GM18508 (cell line): Measurements from ENCODE around the gene MYOM1.

Experiments used
- ATAC-seq: cut with Tn5 transposase; IDR thresholded peaks from one replicate; pipeline ENCODE4 v1.9.1; 2021; ENCODE audit warnings: moderate number of reproducible peaks; ENCODE audit not compliant: insufficient read depth, unreplicated experiment

Gene MYOM1

DNA sequence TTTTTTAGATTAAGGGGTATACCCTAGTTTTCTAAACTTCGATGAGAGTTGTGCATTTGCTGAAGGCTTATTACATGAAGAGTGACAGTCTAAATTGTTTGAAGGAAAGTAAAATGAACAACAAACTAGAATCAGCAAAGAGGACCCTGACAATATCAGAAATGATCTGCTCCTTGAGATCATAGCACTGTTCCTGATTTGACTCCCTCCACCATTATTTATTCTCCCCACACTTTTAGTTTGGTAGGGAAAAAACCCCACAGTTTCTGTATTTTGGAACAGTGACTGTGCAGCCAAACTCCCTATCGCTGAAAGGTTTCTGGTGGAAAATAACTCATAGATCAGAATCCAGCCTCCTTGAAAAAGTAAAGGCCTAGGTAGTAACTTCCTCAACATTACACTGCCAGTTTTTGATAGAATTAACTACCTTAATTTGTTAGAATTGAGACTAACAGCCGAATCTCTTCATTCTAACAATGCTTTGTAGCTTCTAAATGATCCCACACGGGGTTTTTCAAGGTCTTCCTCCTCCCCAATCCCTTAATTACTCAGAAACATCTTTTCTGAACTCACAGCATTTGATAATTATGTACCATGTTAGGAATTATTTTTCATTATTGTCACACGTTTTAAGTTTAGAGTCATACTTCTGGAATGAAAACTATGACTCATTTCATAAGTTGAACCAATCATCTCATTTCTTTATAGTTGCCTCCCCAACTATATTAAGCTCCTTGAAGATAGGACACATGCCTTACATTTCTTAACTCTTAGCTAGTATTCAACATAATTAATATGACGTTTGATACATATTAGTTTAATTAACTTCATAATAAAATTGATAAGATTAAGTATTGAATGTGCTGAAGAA lies 30.7 kb upstream of the MYOM1 start:
- no peak for ATAC-seq

DNA sequence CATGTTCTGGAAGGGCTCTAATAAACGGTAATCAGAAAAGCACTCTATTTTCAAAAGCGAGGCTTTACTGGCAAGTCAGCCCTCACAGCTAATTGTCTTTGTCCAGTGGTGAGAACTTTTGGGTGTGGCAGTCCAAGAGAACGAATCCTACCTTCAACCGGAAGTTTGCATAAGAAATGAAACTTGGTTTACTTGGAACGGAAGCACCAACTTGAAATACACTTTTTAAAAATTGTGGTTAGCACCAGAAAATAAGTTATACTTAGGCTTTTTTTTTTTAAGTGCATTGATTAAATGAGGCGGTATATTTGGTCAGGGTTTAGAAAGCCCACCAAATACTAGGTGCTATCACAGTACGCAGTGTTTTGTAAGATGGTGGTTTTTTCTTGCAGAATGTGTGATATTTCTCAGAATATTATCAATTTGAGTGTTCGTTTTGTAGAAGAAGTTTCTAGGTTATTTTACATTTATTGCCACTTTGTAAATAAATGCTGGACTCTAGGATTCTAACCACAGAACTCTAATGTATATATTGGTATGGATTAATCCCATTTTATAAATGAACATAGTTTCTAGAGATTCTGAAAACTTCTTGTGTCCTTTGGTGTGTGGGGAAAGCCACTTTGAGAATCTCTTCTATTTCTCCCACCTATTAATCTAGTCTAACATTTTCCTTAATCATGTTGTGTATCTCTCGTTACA lies 29.0 kb upstream of the MYOM1 start:
- no peak for ATAC-seq

DNA sequence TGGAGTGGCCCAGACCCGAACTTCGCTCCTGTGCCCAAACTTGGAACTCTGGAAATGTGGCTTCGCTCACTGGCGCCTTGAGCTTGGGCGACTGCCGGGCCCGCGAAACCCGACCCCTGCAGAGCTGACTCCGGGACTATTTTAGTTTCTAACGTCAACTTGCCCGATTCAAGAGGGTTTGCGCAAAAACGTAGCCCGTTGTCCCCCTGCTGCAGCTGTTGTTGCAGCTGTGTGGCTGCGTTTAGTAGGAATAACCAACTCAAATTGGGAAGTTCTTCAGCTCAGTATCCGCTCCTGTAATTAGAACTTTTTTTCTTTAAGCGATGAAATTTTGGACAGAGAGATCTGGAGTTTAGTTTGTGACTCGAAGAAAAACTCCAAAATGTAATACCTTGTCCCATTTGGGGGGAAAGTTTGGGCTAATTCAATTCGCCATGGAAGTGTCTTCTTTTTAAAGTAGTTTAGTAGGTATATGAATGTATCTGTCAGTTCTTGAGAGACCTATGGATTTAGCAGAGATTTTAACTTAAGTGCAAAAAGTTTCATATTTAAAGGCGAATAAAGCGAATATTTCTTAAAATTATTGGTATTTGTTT lies 28.4 kb upstream of the MYOM1 start:
- no peak for ATAC-seq

DNA sequence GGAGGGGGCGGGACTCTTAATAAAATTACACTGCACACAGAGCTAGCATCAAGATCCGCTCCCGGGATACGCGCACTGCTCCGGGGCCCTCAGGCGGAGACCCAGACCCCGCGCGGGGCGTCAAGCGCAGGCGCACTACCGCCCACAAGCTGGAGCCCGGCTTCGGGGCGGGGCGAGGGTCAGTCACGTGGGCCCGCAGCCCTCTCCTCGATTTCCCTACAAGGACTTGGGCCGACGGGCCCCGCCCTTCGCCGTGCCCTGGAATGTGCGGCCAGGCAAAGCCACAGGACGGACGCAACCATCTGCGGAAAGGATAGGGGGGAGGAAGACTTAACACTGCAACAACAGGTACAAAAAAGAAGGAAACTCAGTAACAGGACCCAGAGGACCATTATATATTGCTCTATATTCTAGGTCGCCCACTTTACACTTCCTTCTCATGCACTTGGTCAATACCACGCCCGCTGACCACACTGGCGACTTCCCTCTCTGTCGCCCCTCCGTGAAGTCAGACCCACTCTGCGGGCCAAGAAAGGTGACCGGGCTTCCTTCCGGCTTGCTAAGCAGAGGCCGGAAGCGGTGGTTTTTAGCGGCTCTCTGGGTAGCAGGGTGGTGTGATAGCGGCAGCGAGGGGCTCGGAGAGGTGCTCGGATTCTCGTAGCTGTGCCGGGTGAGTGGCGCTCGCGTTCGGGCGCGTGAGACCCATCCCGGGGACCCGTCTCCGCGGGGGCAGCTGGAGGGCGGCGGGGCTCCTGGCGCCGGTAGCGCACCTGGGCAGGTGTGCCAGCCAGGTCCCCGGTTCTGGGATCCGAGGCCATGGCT lies 27.7 kb upstream of the MYOM1 start, which contains the start of gene MYL12A:
Gene MYL12A (plus strand): TSS at position 562 of the 822 bp plus-strand sequence. CDS start 5,447 bp downstream, outside the sequence.
- ATAC-seq = peak; percentile 67

DNA sequence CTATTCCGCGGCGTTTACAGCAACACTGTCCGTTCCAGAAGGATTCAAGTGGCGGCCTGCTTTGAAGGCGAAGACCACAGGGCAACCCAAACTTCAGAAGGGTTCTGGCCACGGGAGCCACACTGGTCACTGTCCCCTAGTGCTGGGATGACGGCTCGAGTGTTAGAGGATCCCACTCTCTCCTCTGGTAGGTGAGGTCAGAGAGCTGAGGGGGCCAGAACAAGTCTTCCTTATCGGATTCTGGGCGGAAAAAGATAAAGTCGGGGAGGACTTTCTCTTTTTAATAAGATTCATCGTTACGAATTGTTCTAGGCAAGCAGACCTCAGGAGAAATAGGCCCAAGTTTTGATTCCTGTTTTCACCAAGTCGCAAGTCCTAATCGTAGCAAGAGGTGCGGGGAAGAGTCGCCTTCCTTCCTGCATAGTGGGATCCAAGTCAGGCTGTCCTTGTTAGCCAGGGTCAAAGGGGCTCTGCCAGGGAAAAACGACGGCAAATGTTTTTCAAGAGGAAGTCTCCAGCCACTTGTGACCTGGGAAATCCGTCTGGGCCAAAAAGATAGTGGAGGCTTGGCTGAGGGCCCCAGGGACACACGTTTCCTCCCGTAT lies 27.0 kb upstream of the MYOM1 start:
- ATAC-seq = no peak

DNA sequence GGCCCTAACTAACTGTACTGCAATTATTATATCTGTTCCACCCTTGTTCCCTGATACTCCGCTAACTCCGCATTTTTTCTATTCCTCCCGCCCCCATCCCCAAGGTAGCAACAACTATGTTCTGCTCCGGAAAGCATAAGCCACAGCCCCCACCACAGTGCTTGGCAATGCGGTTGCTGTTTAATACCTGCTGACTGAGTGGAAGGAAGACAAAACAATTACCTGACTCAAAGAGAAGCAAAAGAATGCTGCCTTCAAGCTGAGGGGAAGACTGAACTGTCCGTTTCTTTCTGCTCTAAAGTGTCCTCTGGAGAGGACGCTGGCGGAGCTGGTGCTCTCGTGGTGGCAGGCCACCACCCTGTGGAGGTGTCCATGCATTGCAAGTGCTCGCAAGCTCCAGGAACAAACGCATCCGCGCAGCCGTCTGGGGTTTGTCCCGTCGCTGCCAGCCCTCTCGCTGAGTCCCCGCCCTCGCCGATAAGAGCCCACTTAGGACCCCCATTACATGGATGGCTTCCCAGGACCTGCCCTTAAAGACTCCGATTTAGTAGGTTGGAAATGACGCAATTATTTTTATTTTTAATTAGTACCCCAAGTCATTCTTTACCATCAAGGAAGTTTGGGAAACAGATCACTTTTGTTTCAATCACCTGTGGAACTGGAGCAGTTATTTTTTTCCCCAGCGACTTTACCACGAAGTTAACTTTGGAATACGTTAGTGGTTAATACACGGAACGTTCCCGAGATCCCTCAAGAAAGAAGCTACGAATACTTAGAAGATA lies 26.3 kb upstream of the MYOM1 start:
- peak; percentile 43 for ATAC-seq

DNA sequence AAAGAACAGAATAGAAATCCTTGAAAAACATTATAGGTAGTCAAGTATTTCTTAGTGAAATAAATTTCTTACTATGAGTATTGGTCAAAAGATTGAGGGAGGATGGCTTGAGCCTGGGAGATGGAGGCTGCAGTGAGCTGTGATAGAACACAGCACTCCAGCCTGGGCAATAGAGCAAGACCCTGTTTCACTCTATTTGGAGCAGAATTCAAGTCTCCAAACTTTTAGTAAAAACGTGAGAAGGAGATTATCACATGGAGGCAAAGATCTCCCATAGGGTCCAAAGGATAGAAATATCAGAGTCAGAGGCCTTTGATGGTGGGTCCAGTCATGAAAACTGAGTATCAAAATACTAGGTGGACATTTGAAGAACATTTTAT lies 25.4 kb upstream of the MYOM1 start:
- ATAC-seq = no peak

DNA sequence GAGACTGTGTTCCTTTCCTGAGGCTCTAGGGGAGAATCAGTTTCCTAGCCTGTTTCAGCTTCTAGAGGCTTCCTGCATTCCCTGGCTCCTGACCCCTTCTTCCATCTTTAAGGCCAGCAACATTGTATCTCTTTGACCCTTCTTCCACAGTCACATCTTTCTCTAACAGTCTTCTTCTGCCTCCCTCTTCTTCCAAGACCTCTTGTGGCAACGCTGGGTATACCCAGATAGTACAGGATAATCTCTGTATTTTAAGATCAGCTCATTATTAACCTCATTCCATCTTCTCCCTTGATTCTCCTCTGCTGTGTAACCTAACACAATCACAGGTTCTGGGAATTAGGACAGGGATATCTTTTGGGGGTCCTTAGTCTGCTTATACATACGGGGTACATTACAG lies 19.0 kb upstream of the MYOM1 start:
- no peak for ATAC-seq

DNA sequence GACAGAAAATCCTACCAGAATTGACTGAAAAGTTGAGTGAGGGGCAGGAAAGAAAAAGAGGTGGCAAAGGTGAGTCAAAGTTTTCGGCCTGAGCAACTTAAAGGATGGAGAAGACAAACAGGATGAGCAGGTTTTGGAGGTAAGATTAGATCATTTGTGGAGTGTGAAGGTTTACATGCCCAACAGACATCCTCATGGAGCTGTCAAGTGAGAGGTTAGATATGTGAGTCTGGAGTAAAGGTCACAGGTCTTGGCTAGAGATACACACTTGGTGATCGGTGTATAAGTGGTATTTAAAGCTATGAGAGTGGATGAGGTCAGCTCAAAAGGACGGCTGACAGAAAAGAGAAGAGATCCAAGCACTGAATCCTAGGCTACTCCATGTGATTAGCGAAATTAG lies 16.7 kb upstream of the MYOM1 start:
- no peak for ATAC-seq

DNA sequence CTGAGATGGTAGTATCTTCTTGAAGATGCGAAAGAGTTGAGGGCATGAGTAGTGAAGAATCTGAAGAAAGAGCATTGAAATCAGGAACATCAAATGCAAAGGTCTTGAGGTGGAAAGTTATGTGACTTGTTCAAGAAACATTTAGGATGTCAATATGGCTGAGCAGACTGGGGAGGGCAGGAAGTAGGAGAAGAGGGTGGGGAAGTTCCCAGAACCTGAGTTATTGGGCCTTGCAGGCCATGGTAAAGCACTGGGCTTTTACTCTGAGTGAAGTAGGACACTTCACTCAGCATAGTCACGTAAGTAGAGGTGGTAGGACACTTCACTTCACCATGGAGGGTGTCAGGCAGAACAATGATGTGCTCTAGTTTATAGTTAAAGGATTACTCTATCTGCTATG lies 16.1 kb upstream of the MYOM1 start:
- no peak for ATAC-seq

DNA sequence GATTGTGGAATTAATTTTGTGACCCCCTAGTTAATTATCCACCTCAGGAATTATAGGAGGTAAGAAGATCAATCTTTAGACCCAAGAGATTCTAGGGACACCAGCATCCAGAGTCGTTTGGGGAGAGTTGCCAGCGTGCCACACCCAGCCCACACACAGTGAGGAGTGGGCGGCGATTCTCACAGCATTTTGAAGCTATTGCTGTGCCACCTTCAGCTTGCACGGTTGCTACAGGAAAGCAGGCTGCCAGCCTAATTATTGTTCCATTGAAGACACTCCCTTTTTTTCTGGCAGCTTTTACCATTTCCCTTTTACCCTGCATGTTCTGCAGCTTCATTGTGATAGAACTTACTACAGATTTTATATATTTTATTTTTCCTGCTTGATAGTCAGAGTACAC lies 14.7 kb upstream of the MYOM1 start:
- ATAC-seq = no peak

DNA sequence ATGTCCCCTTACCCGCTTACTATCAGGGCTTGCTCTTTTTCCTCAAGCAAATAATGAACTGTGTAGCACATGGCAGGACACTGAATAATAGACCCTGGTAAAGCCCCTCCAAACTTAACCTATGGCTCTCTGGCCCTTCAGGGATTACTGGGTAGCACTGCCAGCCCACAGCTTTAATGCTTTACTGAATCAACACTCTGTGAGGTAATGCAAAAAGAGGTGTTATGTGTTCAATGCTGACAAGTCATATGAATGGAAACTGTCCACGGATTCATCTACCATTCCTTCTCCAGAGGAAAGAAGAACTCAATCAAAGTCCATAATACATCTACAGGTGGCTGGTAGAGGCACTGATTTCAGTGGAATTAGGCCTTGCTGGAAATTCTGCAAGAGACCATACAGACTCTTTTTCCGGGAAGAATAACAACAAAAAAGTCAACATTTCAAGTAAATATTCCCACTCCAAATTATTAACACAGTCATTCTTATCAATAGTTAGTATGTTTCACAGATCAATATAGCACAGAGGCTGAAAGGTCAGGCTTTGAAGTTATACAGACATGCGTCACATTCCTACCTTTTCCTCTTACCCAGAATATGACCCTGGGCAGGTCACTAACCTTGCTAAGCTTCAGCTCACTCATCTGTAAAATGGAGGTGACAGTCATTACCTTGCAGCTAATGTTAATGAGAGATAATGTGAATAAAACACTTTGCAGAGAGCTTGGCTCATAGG lies 13.8 kb upstream of the MYOM1 start:
- ATAC-seq = no peak

DNA sequence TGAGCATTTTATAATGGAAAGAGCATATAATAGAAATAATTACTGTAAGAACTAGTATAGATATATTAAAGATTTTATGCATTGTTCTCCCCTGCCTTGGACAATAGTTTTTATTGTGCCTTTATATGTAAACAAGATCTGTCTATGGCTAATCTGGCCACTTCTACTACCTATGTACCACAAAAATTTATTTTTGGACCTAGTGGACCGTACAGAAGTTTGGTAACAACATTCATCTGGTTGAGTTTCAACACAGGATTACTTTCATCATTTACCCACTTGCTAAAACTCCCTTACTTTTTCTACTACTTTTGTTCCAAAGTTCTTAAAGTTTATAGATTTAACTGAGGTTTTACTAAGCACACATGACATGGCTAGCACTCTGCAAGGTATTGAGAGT lies 13.2 kb upstream of the MYOM1 start:
- ATAC-seq = no peak

DNA sequence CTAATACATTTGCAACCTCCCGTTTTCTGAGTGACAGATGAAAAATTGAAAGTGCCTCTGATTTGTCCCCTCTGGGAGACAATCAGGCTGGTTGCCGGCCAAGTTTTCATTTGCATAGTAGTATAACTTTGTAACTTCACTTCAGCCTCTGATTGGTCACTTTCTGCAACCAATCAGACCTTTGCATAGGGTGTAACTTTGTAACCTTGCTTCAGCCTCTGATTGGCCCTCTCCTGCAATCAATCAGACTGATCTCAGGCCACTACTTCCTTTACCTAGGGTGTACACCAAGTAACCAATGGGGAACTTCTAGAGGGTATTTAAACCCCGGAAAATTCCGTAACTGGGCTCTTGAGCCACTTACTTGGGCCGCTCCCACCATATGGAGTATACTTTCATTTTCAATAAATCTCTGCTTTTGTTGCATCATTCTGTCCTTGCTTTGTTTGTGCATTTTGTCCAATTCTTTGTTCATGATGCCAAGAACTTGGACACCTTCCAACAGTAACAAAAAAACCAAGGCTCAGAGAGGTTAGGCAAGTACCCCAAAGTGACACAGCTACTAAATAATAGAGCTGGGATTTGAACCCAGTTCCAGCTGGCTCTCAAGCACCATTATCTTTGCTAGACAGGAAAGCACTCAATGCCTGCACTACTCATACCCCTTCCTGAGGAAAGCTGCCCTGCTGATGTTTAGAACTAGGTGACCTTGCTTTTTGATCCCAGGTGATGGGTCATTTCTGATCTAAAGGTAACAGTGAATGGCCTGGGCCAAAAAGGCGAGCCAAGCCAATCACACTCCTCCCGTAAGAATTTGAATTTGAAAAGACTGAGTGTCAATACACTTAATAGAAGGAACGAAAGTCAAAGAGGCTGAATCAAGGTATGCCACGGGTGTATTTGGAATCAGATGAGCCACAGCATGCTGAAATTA lies 10.9 kb upstream of the MYOM1 start:
- ATAC-seq = no peak

DNA sequence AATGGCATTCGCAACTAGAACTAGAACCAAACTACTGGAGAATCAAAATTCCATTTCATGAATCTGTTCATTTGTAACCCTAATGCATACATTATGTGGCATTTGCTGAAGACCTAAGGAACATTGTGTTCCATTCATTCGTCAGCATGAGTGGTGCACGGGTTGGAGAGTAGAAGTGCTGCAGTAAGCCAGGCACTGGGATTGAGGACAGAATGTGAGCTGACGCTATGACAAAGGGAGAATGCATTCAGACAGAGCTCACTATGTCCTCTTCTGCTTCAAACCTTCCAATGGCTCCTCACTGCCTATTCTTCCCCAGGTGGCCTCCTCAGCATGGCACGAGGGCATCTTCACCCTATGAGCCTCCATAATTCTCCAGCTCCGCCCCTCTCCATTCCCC lies 6.3 kb upstream of the MYOM1 start:
- ATAC-seq = no peak

DNA sequence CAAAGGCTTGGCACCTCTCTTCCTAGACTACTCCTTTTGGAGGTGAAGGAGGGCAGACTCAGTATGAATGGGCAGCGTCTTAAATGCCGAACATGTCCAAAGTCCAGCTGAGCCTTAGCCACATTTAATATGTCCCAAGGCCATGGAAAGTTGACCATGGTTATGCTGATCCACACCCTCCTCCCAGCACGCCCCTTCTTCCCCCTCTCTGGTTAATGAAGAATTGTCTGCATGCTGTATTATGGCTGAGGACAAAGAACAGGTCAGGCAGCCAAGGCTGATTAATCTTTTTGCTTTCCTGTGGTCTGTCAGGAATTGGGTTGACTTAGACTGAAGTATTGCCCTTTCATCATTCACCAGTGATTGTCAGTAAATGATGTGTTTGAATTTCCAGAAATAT lies 5.8 kb upstream of the MYOM1 start:
- ATAC-seq = no peak

DNA sequence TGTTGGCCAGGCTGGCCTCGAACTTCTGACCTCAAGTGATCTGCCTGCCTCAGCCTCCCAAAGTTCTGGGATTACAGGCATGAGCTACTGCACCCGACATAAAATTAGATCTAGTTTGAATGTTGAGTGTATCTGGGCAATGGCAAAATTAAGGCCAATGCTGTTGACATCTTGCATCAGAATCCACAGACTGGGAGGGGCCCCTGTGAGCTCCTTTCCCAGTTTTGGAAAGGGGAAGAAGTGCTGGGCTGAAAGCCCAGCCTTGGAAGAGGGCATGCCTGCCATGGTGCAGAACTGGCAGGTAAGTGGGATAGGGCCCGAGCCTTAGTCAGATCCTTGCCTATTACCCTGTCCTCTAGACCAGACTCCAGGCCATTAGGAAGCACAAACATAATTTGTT lies 4.5 kb upstream of the MYOM1 start:
- no peak for ATAC-seq

DNA sequence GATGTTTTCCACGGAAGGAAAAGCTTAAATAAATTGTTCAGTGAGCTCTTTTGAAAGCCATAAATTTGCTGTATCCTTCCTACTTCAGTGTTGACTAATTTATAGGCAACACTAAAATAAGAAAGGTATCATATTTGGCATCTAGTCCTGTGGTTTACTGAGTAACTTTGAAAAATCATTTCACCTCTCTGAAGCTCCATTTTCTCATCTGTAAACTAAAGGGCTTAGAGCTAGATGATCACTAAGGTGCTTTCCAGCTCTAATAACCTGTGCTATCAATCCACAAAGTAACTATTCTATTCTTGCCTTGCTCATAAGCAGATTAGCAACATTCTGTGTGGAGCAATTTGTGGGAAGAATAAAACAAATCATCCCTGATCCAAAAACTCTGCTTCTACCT lies 3.6 kb upstream of the MYOM1 start:
- ATAC-seq = no peak
